Gastroesophageal sphincter (tissue), 4 donors: ENCODE data around the gene NADK. TPM values are rescaled to one million over a fixed set of nuclear protein-coding genes. Genes with fewer than 3 reads are reported as not detected.
"Not testable (repeated sequence)": the region's sequence is repeated elsewhere in the genome, so short reads cannot be mapped to it uniquely, and the experiment has no call there.

Source experiments
- ATAC-seq: fragments of 150-250 bp; one replicate; pipeline ENCODE4 v1.9.1; 2016; ENCODE audit warnings: mild to moderate bottlenecking, moderate library complexity
- H3K27ac ChIP-seq, 4 donors: fragments of 200-600 bp; sonication (generic) in 3 of 4; 1 replicate in 3 of 4; 2 replicates in 1 of 4; pipeline ENCODE4 v1.5.1; 2016 to 2019
- H3K27me3 ChIP-seq: fragments of 200-600 bp; sonication (generic); one replicate; pipeline ENCODE4 v1.5.1; 2019
- H3K36me3 ChIP-seq, 2 donors: fragments of 200-600 bp; sonication (generic); one replicate each; pipeline ENCODE4 v1.5.1; 2019; ENCODE audit warnings: control low read depth in 1 of 2
- H3K4me1 ChIP-seq, 3 donors: fragments of 200-600 bp; sonication (generic); 1 replicate in 2 of 3; 2 replicates in 1 of 3; pipeline ENCODE4 v1.5.1; 2016 to 2019; ENCODE audit warnings: control low read depth in 2 of 3
- H3K4me3 ChIP-seq, 2 donors: fragments of 200-600 bp; sonication (generic); one replicate each; pipeline ENCODE4 v1.5.1; 2019; ENCODE audit warnings: mild to moderate bottlenecking in 1 of 2, moderate library complexity in 1 of 2
- H3K9me3 ChIP-seq, 3 donors: fragments of 200-600 bp; sonication (generic); one replicate each; pipeline ENCODE4 v1.5.1; 2017 to 2019; ENCODE audit warnings: control low read depth in 2 of 3
- CTCF ChIP-seq, 4 experiments: fragments of 200-600 bp in 2 of 4; fragments of 450-650 bp in 2 of 4; sonication (generic) in 1 of 4; IDR thresholded peaks; one replicate each; pipeline ENCODE4 v1.5.1; 2017 to 2019; ENCODE audit warnings: antibody characterized with exemption in 4 of 4, mild to moderate bottlenecking in 2 of 4, moderate library complexity in 2 of 4
- EP300 ChIP-seq: sonication (generic); formaldehyde crosslinking; IDR thresholded peaks from one replicate; pipeline ENCODE4 v1.6.1; 2017; ENCODE audit warnings: antibody characterized with exemption, mild to moderate bottlenecking
- POLR2A ChIP-seq, 2 donors: fragments of 450-650 bp; IDR thresholded peaks; one replicate each; pipeline ENCODE4 v1.6.1; 2017; ENCODE audit warnings: antibody characterized with exemption in 2 of 2, mild to moderate bottlenecking in 2 of 2, moderate library complexity in 1 of 2
- POLR2AphosphoS5 ChIP-seq: sonication (generic); formaldehyde crosslinking; IDR thresholded peaks from one replicate; pipeline ENCODE4 v1.6.1; 2017; ENCODE audit warnings: antibody characterized with exemption
- WGBS, 2 donors: methylation state at CpG; one replicate each; pipeline ENCODE4 v1.1.5; 2018; ENCODE audit warnings: low coverage in 1 of 2; 5-methylcytosine and 5-hydroxymethylcytosine counted together
- total RNA-seq, 4 donors: library from RNA; depleted of rRNA; stranded (reverse); fragments of >200 nt; gene quantifications; one replicate each; pipeline ENCODE4 v1.1.0, GENCODE V29; 2016

Gene NADK
- total RNA-seq, 4 donors from 2014 or later: 69.8 to 82.5 (median 73.8) TPM

GRCh38 chr1:1745651-1746565 is 32.4 kb downstream of the NADK start:
- Histone ChIP-seq H3K4me3 (peak overlapping the region in 1 of 2 donors; percentile 52), H3K27ac (peak overlapping the region in 3 of 4 donors; percentile 82 to 92 (median 89)), H3K36me3 (peaks cover 0 to 12% of the 10 kb centered on the region in 2 donors)
- peak; percentile 91 for ATAC-seq
- not testable (repeated sequence) for H3K27me3 ChIP-seq, H3K9me3 ChIP-seq, H3K4me1 ChIP-seq
- WGBS, 2 donors: no CpG with 5 or more reads among the region's 101 CpGs
- TF ChIP-seq CTCF (IDR thresholded peaks at IDR 0.05) (peak in 3 of 4 experiments; percentile 5 to 31 (median 29)), POLR2AphosphoS5 (peak; percentile 64)

GRCh38 chr1:1742529-1742928 is 35.7 kb downstream of the NADK start:
- not testable (repeated sequence) for H3K27me3 ChIP-seq, H3K9me3 ChIP-seq, H3K27ac ChIP-seq, ATAC-seq, H3K4me1 ChIP-seq, H3K4me3 ChIP-seq
- 88% methylated on average over 7 of the region's 11 CpGs; no CpG with 5 or more reads in 1 of the 2 donors for WGBS, 2 donors
- H3K36me3 ChIP-seq: peaks cover 0 to 20% of the 10 kb centered on the region in 2 donors

- Histone ChIP-seq H3K27ac (peak overlapping the region in 2 of 4 donors; percentile 60 to 63), H3K36me3 (peaks cover 0 to 35% of the 10 kb centered on the region in 2 donors)
- WGBS, 2 donors: 41 to 100% methylated on average over 2 to 10 of the region's 12 CpGs
- peak; percentile 26 for ATAC-seq
- TF ChIP-seq POLR2AphosphoS5: peak; percentile 81
- H3K27me3 ChIP-seq, H3K4me3 ChIP-seq, H3K4me1 ChIP-seq, H3K9me3 ChIP-seq: not testable (repeated sequence)
Measured at GRCh38 chr1:1741013-1741412, 37.3 kb downstream of the NADK start.

- peaks cover 0 to 49% of the 10 kb centered on the region in 2 donors for H3K36me3 ChIP-seq
- H3K27me3 ChIP-seq, H3K9me3 ChIP-seq, H3K4me3 ChIP-seq, H3K4me1 ChIP-seq, ATAC-seq, H3K27ac ChIP-seq: not testable (repeated sequence)
- no CpG with 5 or more reads among the region's 22 CpGs for WGBS, 2 donors
Measured at GRCh38 chr1:1738799-1739337, 39.4 kb downstream of the NADK start.

GRCh38 chr1:1737675-1738590 is 40.3 kb downstream of the NADK start:
- not testable (repeated sequence) for H3K4me3 ChIP-seq, H3K4me1 ChIP-seq, ATAC-seq, H3K27me3 ChIP-seq, H3K9me3 ChIP-seq, H3K27ac ChIP-seq
- 94% methylated on average over 7 of the region's 44 CpGs; no CpG with 5 or more reads in 1 of the 2 donors for WGBS, 2 donors
- peaks cover 0 to 55% of the 10 kb centered on the region in 2 donors for H3K36me3 ChIP-seq

- Histone ChIP-seq H3K9me3 (no peaks in the 10 kb centered on the region), H3K4me1 (no peaks in the 10 kb centered on the region), H3K27ac (no peak overlapping the region), H3K27me3 (no peaks in the 10 kb centered on the region), H3K4me3 (no peak overlapping the region), H3K36me3 (peaks cover 0 to 66% of the 10 kb centered on the region in 2 donors)
- ATAC-seq: no peak
- 92% methylated on average over 15 of the region's 17 CpGs for WGBS, 2 donors
- TF ChIP-seq POLR2AphosphoS5 (no peak), CTCF (IDR thresholded peaks at IDR 0.05) (no peak), POLR2A (IDR thresholded peaks at IDR 0.05) (no peak), EP300 (no peak)
Measured at GRCh38 chr1:1732381-1732780, 45.9 kb downstream of the NADK start.
